ENCODE results near the gene RAB33B.

- no peak for TF ChIP-seq SIN3A (IDR thresholded peaks at IDR 0.05; ENCODE audit: borderline replicate concordance, insufficient read depth, low read length)
- no peak for TF ChIP-seq POLR2AphosphoS5 (IDR thresholded peaks at IDR 0.05; ENCODE audit: low read depth, low read length)
- TF ChIP-seq REST (IDR thresholded peaks at IDR 0.05; ENCODE audit: insufficient read depth in 1 of 2, low read depth in 2 of 2, low read length in 2 of 2), result no peak
- no peak for TF ChIP-seq TAF1 (IDR thresholded peaks at IDR 0.05; ENCODE audit: borderline replicate concordance, insufficient read depth, low read length)
- no peak for TF ChIP-seq FOXP2 (optimal IDR thresholded peaks at IDR 0.05; ENCODE audit: borderline replicate concordance, extremely low read depth, extremely low read length, insufficient read depth)
These were observed 34.5 kb downstream of the RAB33B start for GRCh38 chr4:139488442-139488841.

All from PFSK-1 (cell line).